ENCODE results near the gene SECISBP2L.
"Not testable (repeated sequence)": the region's sequence is repeated elsewhere in the genome, so short reads cannot be mapped to it uniquely, and the experiment has no call there.

The SECISBP2L gene

GRCh38 chr15:48976444-48977088, 69.7 kb downstream of the SECISBP2L start:
- Histone ChIP-seq H3K27ac (no peak overlapping the region), H3K27me3 (peaks cover 46% of the 10 kb centered on the region), H3K4me1 (ENCODE audit: control insufficient read depth in 1 of 2, insufficient read depth in 1 of 2, low read depth in 1 of 2, low read length in 1 of 2) (peaks cover 6 to 9% of the 10 kb centered on the region in 2 experiments), H3K36me3 (no peaks in the 10 kb centered on the region), H3K4me3 (ENCODE audit: low read depth in 1 of 2, low read length in 1 of 2) (no peak overlapping the region), H3K9me3 (no peaks in the 10 kb centered on the region)
- no peak for TF ChIP-seq CTCF (IDR thresholded peaks at IDR 0.05)

- H3K36me3 ChIP-seq: no peaks in the 10 kb centered on the region
- TF ChIP-seq CTCF (IDR thresholded peaks at IDR 0.05): peak; percentile 74
- peak overlapping the region; percentile 13 to 47 for H3K4me3 ChIP-seq (ENCODE audit: low read depth in 1 of 2, low read length in 1 of 2)
- no peaks in the 10 kb centered on the region for H3K9me3 ChIP-seq
- H3K4me1 ChIP-seq (ENCODE audit: control insufficient read depth in 1 of 2, insufficient read depth in 1 of 2, low read depth in 1 of 2, low read length in 1 of 2): peaks cover 6 to 9% of the 10 kb centered on the region in 2 experiments
- no peak overlapping the region for H3K27ac ChIP-seq
- peaks cover 39% of the 10 kb centered on the region for H3K27me3 ChIP-seq
These were observed 70.5 kb downstream of the SECISBP2L start for GRCh38 chr15:48975472-48976419.

GRCh38 chr15:48974882-48975281, 71.4 kb downstream of the SECISBP2L start:
- H3K9me3 ChIP-seq: no peaks in the 10 kb centered on the region
- no peak overlapping the region for H3K4me3 ChIP-seq (ENCODE audit: low read depth in 1 of 2, low read length in 1 of 2)
- peaks cover 37% of the 10 kb centered on the region for H3K27me3 ChIP-seq
- peaks cover 6 to 9% of the 10 kb centered on the region in 2 experiments for H3K4me1 ChIP-seq (ENCODE audit: control insufficient read depth in 1 of 2, insufficient read depth in 1 of 2, low read depth in 1 of 2, low read length in 1 of 2)
- TF ChIP-seq CTCF (IDR thresholded peaks at IDR 0.05): no peak
- no peaks in the 10 kb centered on the region for H3K36me3 ChIP-seq
- H3K27ac ChIP-seq: no peak overlapping the region

GRCh38 chr15:48972750-48973503, 73.3 kb downstream of the SECISBP2L start:
- Histone ChIP-seq H3K27me3 (peaks cover 37% of the 10 kb centered on the region), H3K4me3 (ENCODE audit: low read depth in 1 of 2, low read length in 1 of 2) (no peak overlapping the region), H3K9me3 (no peaks in the 10 kb centered on the region), H3K36me3 (no peaks in the 10 kb centered on the region), H3K27ac (no peak overlapping the region), H3K4me1 (ENCODE audit: control insufficient read depth in 1 of 2, insufficient read depth in 1 of 2, low read depth in 1 of 2, low read length in 1 of 2) (peaks cover 6 to 9% of the 10 kb centered on the region in 2 experiments)
- TF ChIP-seq CTCF (IDR thresholded peaks at IDR 0.05): no peak

GRCh38 chr15:48970926-48971325, 75.3 kb downstream of the SECISBP2L start:
- H3K4me1 ChIP-seq (ENCODE audit: control insufficient read depth in 1 of 2, insufficient read depth in 1 of 2, low read depth in 1 of 2, low read length in 1 of 2); H3K27ac ChIP-seq: not testable (repeated sequence)

More at GRCh38 chr15:48970926-48971325, 75.3 kb downstream of the SECISBP2L start:
- not testable (repeated sequence) for H3K9me3 ChIP-seq; H3K36me3 ChIP-seq; H3K4me3 ChIP-seq (ENCODE audit: low read depth in 1 of 2, low read length in 1 of 2)
- H3K27me3 ChIP-seq: peaks cover 33% of the 10 kb centered on the region
